Transverse colon (tissue), 4 donors: ENCODE results near the gene KIF2C. TPM values are rescaled to one million over a fixed set of nuclear protein-coding genes. Genes with fewer than 3 reads are reported as not detected.
"Not testable (repeated sequence)": the region's sequence is repeated elsewhere in the genome, so short reads cannot be mapped to it uniquely, and the experiment has no call there.

Experiments used
- DNase-seq: peaks from one replicate; pipeline ENCODE4 v3.0.0-alpha.2; 2019
- H3K27ac ChIP-seq, 4 donors: fragments of 200-600 bp; sonication (generic); 2 replicates each; pipeline ENCODE4 v1.5.1; 2016 to 2018; ENCODE audit warnings: inconsistent platforms in 4 of 4
- H3K27me3 ChIP-seq: fragments of 200-600 bp; sonication (generic); 2 replicates; pipeline ENCODE4 v1.5.1; 2017; ENCODE audit warnings: inconsistent platforms
- H3K36me3 ChIP-seq, 4 donors: fragments of 200-600 bp; sonication (generic); 2 replicates each; pipeline ENCODE4 v1.5.1; 2017 to 2019; ENCODE audit warnings: inconsistent platforms in 4 of 4
- H3K4me1 ChIP-seq, 4 donors: fragments of 200-600 bp; sonication (generic); 2 replicates each; pipeline ENCODE4 v1.5.1; 2017 to 2020; ENCODE audit warnings: inconsistent platforms in 4 of 4
- H3K4me3 ChIP-seq, 4 donors: fragments of 200-600 bp; sonication (generic); 1 replicate in 1 of 4; 2 replicates in 3 of 4; pipeline versions ENCODE4 v1.5.1 to v1.6.1; 2017 to 2019; ENCODE audit warnings: inconsistent platforms in 4 of 4
- H3K9me3 ChIP-seq, 2 donors: fragments of 200-600 bp; sonication (generic); 2 replicates each; pipeline ENCODE4 v1.5.1; 2017 to 2019; ENCODE audit warnings: inconsistent platforms in 2 of 2
- CTCF ChIP-seq, 5 experiments: fragments of 200-600 bp in 3 of 5; fragments of 450-650 bp in 2 of 5; sonication (generic) in 3 of 5; IDR thresholded peaks; 1 replicate in 2 of 5; 2 replicates in 3 of 5; pipeline ENCODE4 v1.5.1; 2016 to 2017; ENCODE audit warnings: antibody characterized with exemption in 5 of 5, inconsistent platforms in 3 of 5, mild to moderate bottlenecking in 2 of 5, moderate library complexity in 1 of 5
- EP300 ChIP-seq: sonication (generic); formaldehyde crosslinking; IDR thresholded peaks from one replicate; pipeline ENCODE4 v1.6.1; 2017; ENCODE audit warnings: antibody characterized with exemption, low read depth
- POLR2A ChIP-seq: fragments of 450-650 bp; IDR thresholded peaks from one replicate; pipeline ENCODE4 v1.6.1; 2016; ENCODE audit warnings: antibody characterized with exemption, mild to moderate bottlenecking, moderate library complexity
- POLR2AphosphoS5 ChIP-seq, 3 donors: sonication (generic); formaldehyde crosslinking; IDR thresholded peaks; one replicate each; pipeline ENCODE4 v1.6.1; 2016; ENCODE audit warnings: antibody characterized with exemption in 3 of 3
- WGBS, 2 donors: methylation state at CpG; one replicate each; pipeline ENCODE4 v1.1.5; 2018; ENCODE audit warnings: low coverage in 1 of 2; 5-methylcytosine and 5-hydroxymethylcytosine counted together
- in situ Hi-C, 4 donors: fragments of 200-750 bp; cut with MboI; loops; one replicate each; pipeline versions ENCODE4 v1.15.0 to v1.15.1; 2017; ENCODE audit warnings: low sequenced_read_pairs in 3 of 4, low pct_ligation_motif_present in 1 of 4, low pct_unique_long_range_greater_than_20kb in 1 of 4
- intact Hi-C: fragments of 100-400 bp; cut with DNase I; formaldehyde crosslinking; loops from one replicate; pipeline ENCODE4 v1.15.1; 2023; ENCODE audit warnings: low total_unique reads
- total RNA-seq, 4 donors: library from RNA; depleted of rRNA; stranded (reverse); fragments of >200 nt; gene quantifications; one replicate each; pipeline ENCODE4 v1.1.0, GENCODE V29; 2016

KIF2C gene
- total RNA-seq, 4 donors from 2014 or later: 0.95 to 8.0 (median 1.9) TPM; not detected in 1

GRCh38 chr1:44757420-44757819 is 17.8 kb downstream of the KIF2C start:
- no peaks in the 10 kb centered on the region for H3K27me3 ChIP-seq
- intact Hi-C loops: no loop called here
- in situ Hi-C loops: no loop called here
- no peak for DNase-seq
- WGBS, 2 donors: 89% methylated on average over 2 of the region's 2 CpGs; no CpG with 5 or more reads in 1 of the 2 donors
- H3K27ac ChIP-seq: no peak overlapping the region
- H3K4me1 ChIP-seq: no peaks in the 10 kb centered on the region
- H3K9me3 ChIP-seq: no peaks in the 10 kb centered on the region
- no peak overlapping the region for H3K4me3 ChIP-seq
- H3K36me3 ChIP-seq: no peaks in the 10 kb centered on the region
- TF ChIP-seq EP300 (no peak), POLR2AphosphoS5 (IDR thresholded peaks at IDR 0.05) (no peak), CTCF (IDR thresholded peaks at IDR 0.05) (no peak), POLR2A (no peak)

DNA sequence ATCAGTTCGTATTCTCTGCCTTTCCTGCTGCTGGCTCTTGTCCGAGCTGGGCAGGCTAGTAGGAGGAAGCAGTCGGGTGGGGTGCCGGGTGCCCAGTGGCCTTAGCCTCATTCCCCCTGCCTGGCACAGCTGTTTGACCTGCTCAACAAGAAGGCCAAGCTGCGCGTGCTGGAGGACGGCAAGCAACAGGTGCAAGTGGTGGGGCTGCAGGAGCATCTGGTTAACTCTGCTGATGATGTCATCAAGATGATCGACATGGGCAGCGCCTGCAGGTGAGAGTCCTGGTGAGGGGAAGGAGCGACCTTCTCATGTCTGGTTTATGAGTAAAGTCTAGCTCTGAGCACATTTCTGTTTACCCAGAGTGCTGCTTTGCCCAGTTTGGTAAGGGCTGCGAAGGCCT is 19.4 kb downstream of the KIF2C start:
- no peak overlapping the region for H3K27ac ChIP-seq
- in situ Hi-C loops (no loop called here), intact Hi-C loops (no loop called here)
- no peaks in the 10 kb centered on the region for H3K4me1 ChIP-seq
- H3K36me3 ChIP-seq: no peaks in the 10 kb centered on the region
- 0 to 90% methylated on average over 1 to 11 of the region's 11 CpGs for WGBS, 2 donors
- H3K9me3 ChIP-seq: no peaks in the 10 kb centered on the region
- TF ChIP-seq CTCF (IDR thresholded peaks at IDR 0.05): no peak
- H3K4me3 ChIP-seq: no peak overlapping the region
- no peaks in the 10 kb centered on the region for H3K27me3 ChIP-seq
- no peak for DNase-seq

GRCh38 chr1:44760876-44761275 is 21.2 kb downstream of the KIF2C start:
- Histone ChIP-seq H3K4me3 (no peak overlapping the region), H3K9me3 (no peaks in the 10 kb centered on the region), H3K27ac (no peak overlapping the region), H3K27me3 (no peaks in the 10 kb centered on the region), H3K4me1 (no peaks in the 10 kb centered on the region), H3K36me3 (no peaks in the 10 kb centered on the region)
- no peak for DNase-seq
- 90% methylated on average over 3 of the region's 3 CpGs; no CpG with 5 or more reads in 1 of the 2 donors for WGBS, 2 donors
- in situ Hi-C loops: no loop called here
- TF ChIP-seq CTCF (IDR thresholded peaks at IDR 0.05) (no peak), POLR2A (no peak), EP300 (no peak), POLR2AphosphoS5 (IDR thresholded peaks at IDR 0.05) (no peak)
- intact Hi-C loops: loop anchor here (1.0 kb wide), 1 partner anchor 27 kb away; the partner anchor contains the start of gene BEST4

- intact Hi-C loops, H3K4me1 ChIP-seq, in situ Hi-C loops, DNase-seq, H3K4me3 ChIP-seq, H3K27me3 ChIP-seq, H3K27ac ChIP-seq, H3K36me3 ChIP-seq, H3K9me3 ChIP-seq: not testable (repeated sequence)
- WGBS, 2 donors: 94% methylated on average over 6 of the region's 6 CpGs; no CpG with 5 or more reads in 1 of the 2 donors
Measured at GRCh38 chr1:44766421-44766820, 26.8 kb downstream of the KIF2C start.
